Measurements from ENCODE around the gene MFSD6L.

GRCh38 chr17:8846768-8847211, 47.6 kb upstream of the MFSD6L start:
- no peak for TF ChIP-seq EZH2 (IDR thresholded peaks at IDR 0.05; ENCODE audit: insufficient read depth, poor library complexity, severe bottlenecking)
- no peak for TF ChIP-seq EZH2phosphoT487 (IDR thresholded peaks at IDR 0.05; ENCODE audit: insufficient read depth, low read depth)

Data from GM23248 (cell line).